HepG2 (cell line): ENCODE measurements around the gene RNF5. TPM values are rescaled to one million over a fixed set of nuclear protein-coding genes. Genes with fewer than 3 reads are reported as not detected.

Experiments
- ARNT2 ChIP-seq: sonication (generic); formaldehyde crosslinking; IDR thresholded peaks from 2 replicates; pipeline ENCODE4 v1.8.0; 2022; ENCODE audit warnings: mild to moderate bottlenecking, low read depth, missing genetic modification reagents, moderate library complexity
- ARNTL ChIP-seq: sonication (generic); formaldehyde crosslinking; IDR thresholded peaks from 2 replicates; pipeline ENCODE4 v1.4.0; 2020; ENCODE audit warnings: mild to moderate bottlenecking, missing genetic modification reagents
- GABPA ChIP-seq, 2 experiments: IDR thresholded peaks; 2 replicates each; pipeline ENCODE4 v1.6.1; 2011 to 2016; ENCODE audit warnings: low read depth in 2 of 2, low read length in 1 of 2, missing biosample characterization in 1 of 2, missing genetic modification characterization in 1 of 2
- GABPB1 ChIP-seq: IDR thresholded peaks from 2 replicates; pipeline ENCODE4 v1.6.1; 2016; ENCODE audit warnings: mild to moderate bottlenecking, missing genetic modification reagents, moderate library complexity, missing compliant biosample characterization
- HDAC2 ChIP-seq: sonication (generic); formaldehyde crosslinking; IDR thresholded peaks from 2 replicates; pipeline ENCODE4 v1.4.0; 2020; ENCODE audit warnings: missing genetic modification reagents
- NBN ChIP-seq: fragments of 450-650 bp; conservative IDR thresholded peaks from 2 replicates; pipeline ENCODE4 v1.6.1; 2017
- RNF219 ChIP-seq: sonication (generic); formaldehyde crosslinking; IDR thresholded peaks from 2 replicates; pipeline ENCODE4 v1.5.0; 2020; ENCODE audit warnings: mild to moderate bottlenecking, missing genetic modification reagents
- SATB2 ChIP-seq: sonication (generic); formaldehyde crosslinking; IDR thresholded peaks from 2 replicates; pipeline ENCODE4 v1.5.0; 2020; ENCODE audit warnings: missing genetic modification reagents
- SNAPC2 ChIP-seq: sonication (generic); formaldehyde crosslinking; IDR thresholded peaks from 2 replicates; pipeline ENCODE4 v1.8.1; 2022; ENCODE audit warnings: mild to moderate bottlenecking, missing genetic modification reagents
- SP4 ChIP-seq: sonication (generic); formaldehyde crosslinking; IDR thresholded peaks from 2 replicates; pipeline ENCODE4 v1.8.1; 2023; ENCODE audit warnings: mild to moderate bottlenecking, missing genetic modification reagents
- U2AF2 ChIP-seq: fragments of 200-400 bp; formaldehyde crosslinking; IDR thresholded peaks from 2 replicates; pipeline ENCODE4 v1.6.1; 2017; ENCODE audit warnings: low read depth, mild to moderate bottlenecking, low read length
- ZBTB8A ChIP-seq: sonication (generic); formaldehyde crosslinking; IDR thresholded peaks from 2 replicates; pipeline ENCODE4 v1.4.0; 2020; ENCODE audit warnings: mild to moderate bottlenecking, low read depth, missing genetic modification reagents, borderline replicate concordance
- ZFP36L2 ChIP-seq: sonication (generic); formaldehyde crosslinking; IDR thresholded peaks from 2 replicates; pipeline ENCODE4 v1.4.0; 2020; ENCODE audit warnings: missing genetic modification reagents
- ZKSCAN8 ChIP-seq: IDR thresholded peaks from 2 replicates; pipeline ENCODE4 v1.6.1; 2016; ENCODE audit warnings: borderline replicate concordance, missing genetic modification reagents, missing compliant biosample characterization
- ZMYM2 ChIP-seq: sonication (generic); formaldehyde crosslinking; IDR thresholded peaks from 2 replicates; pipeline ENCODE4 v1.8.0; 2022; ENCODE audit warnings: mild to moderate bottlenecking, missing genetic modification reagents
- ZNF224 ChIP-seq: sonication (generic); formaldehyde crosslinking; IDR thresholded peaks from 2 replicates; pipeline ENCODE4 v1.5.0; 2020; ENCODE audit warnings: mild to moderate bottlenecking, missing genetic modification reagents
- ZNF256 ChIP-seq: sonication (generic); formaldehyde crosslinking; conservative IDR thresholded peaks from 2 replicates; pipeline ENCODE4 v1.4.0; 2020; ENCODE audit warnings: missing genetic modification reagents
- ZNF292 ChIP-seq: sonication (generic); formaldehyde crosslinking; IDR thresholded peaks from 2 replicates; pipeline ENCODE4 v1.8.1; 2022; ENCODE audit warnings: mild to moderate bottlenecking, low read depth, missing genetic modification reagents, borderline replicate concordance
- ZSCAN12 ChIP-seq: sonication (generic); formaldehyde crosslinking; IDR thresholded peaks from 2 replicates; pipeline ENCODE4 v1.9.0; 2021; ENCODE audit warnings: mild to moderate bottlenecking, missing genetic modification reagents
- ZSCAN31 ChIP-seq: sonication (generic); formaldehyde crosslinking; IDR thresholded peaks from 2 replicates; pipeline ENCODE4 v1.5.0; 2020; ENCODE audit warnings: low read depth, mild to moderate bottlenecking, missing genetic modification reagents
- polyA plus RNA-seq, 8 experiments: library from polyadenylated mRNA; depleted of rRNA in 3 of 8; stranded (reverse) in 7 of 8; unstranded in 1 of 8; fragments of >200 nt; fragmentation: Illumina TruSeq in 4 of 8; extraction: Trizol in 4 of 8; gene quantifications; 2 replicates each; pipeline versions ENCODE4 v1.2.1 to v1.2.3, GENCODE V29; 2011 to 2016; ENCODE audit warnings: low read depth in 4 of 8, missing spikeins in 1 of 8, mixed read lengths in 1 of 8; ENCODE audit not compliant: insufficient read depth in 1 of 8
- total RNA-seq, 5 experiments: library from RNA; depleted of rRNA; stranded (reverse); fragments of >200 nt; fragmentation: Illumina TruSeq; extraction: Trizol; gene quantifications; 2 replicates each; pipeline ENCODE4 v1.2.3, GENCODE V29; 2016; ENCODE audit warnings: low read depth in 1 of 5
- TF ChIP-seq, protein P1 (sequence below): sonication (generic); formaldehyde crosslinking; IDR thresholded peaks from 2 replicates; pipeline ENCODE4 v1.4.0; 2020; ENCODE audit warnings: missing genetic modification reagents, mild to moderate bottlenecking, borderline replicate concordance
- TF ChIP-seq, protein P2 (sequence below): sonication (generic); formaldehyde crosslinking; IDR thresholded peaks from 2 replicates; pipeline ENCODE4 v1.4.0; 2020; ENCODE audit warnings: mild to moderate bottlenecking, missing genetic modification reagents
- TF ChIP-seq, protein P3 (sequence below): sonication (generic); formaldehyde crosslinking; IDR thresholded peaks from 2 replicates; pipeline ENCODE4 v1.4.0; 2020; ENCODE audit warnings: mild to moderate bottlenecking, missing genetic modification reagents

The RNF5 gene
- total and polyA plus RNA-seq, 2 of the 13 experiments (the other 11 are each of a cell fraction or from before 2014, with no cell fraction given), result 98.0 to 131 TPM

- TF ChIP-seq, protein P1, sequence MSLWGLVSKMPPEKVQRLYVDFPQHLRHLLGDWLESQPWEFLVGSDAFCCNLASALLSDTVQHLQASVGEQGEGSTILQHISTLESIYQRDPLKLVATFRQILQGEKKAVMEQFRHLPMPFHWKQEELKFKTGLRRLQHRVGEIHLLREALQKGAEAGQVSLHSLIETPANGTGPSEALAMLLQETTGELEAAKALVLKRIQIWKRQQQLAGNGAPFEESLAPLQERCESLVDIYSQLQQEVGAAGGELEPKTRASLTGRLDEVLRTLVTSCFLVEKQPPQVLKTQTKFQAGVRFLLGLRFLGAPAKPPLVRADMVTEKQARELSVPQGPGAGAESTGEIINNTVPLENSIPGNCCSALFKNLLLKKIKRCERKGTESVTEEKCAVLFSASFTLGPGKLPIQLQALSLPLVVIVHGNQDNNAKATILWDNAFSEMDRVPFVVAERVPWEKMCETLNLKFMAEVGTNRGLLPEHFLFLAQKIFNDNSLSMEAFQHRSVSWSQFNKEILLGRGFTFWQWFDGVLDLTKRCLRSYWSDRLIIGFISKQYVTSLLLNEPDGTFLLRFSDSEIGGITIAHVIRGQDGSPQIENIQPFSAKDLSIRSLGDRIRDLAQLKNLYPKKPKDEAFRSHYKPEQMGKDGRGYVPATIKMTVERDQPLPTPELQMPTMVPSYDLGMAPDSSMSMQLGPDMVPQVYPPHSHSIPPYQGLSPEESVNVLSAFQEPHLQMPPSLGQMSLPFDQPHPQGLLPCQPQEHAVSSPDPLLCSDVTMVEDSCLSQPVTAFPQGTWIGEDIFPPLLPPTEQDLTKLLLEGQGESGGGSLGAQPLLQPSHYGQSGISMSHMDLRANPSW, result peak; percentile 73; the same call in 1 of the 2 replicates
- peak; percentile 55; the same call in 1 of the 2 replicates for TF ChIP-seq ZKSCAN8 (CRISPR knock-in tag)
- no peak for TF ChIP-seq ZNF292 (CRISPR knock-in tag)
- peak; percentile 27 for TF ChIP-seq ZNF224
- peak; percentile 72 for TF ChIP-seq SATB2 (CRISPR knock-in tag)
- peak; percentile 74 for TF ChIP-seq ARNTL (CRISPR knock-in tag)
- TF ChIP-seq GABPA (IDR thresholded peaks at IDR 0.05; ENCODE audit: low read depth, low read length), result peak; percentile 74
- peak; percentile 95 for TF ChIP-seq GABPA (CRISPR knock-in tag; IDR thresholded peaks at IDR 0.05; ENCODE audit: low read depth)
- TF ChIP-seq RNF219 (CRISPR knock-in tag), result no peak
- TF ChIP-seq ZNF256 (CRISPR knock-in tag), result peak; percentile 78
- TF ChIP-seq GABPB1, result peak; percentile 94
- no peak for TF ChIP-seq ZMYM2 (CRISPR knock-in tag)
- peak; percentile 71 for TF ChIP-seq SNAPC2 (CRISPR knock-in tag)
- peak; percentile 79 for TF ChIP-seq HDAC2
- TF ChIP-seq U2AF2, result no peak
- TF ChIP-seq ZFP36L2, result no peak; the same call in 1 of the 2 replicates
- TF ChIP-seq ARNT2 (CRISPR knock-in tag), result peak; percentile 35
- TF ChIP-seq NBN, result no peak
- 0 out of 2 replicates have a peak, but pooled peaks have one; percentile 25 for TF ChIP-seq ZSCAN31
- TF ChIP-seq, protein P2, sequence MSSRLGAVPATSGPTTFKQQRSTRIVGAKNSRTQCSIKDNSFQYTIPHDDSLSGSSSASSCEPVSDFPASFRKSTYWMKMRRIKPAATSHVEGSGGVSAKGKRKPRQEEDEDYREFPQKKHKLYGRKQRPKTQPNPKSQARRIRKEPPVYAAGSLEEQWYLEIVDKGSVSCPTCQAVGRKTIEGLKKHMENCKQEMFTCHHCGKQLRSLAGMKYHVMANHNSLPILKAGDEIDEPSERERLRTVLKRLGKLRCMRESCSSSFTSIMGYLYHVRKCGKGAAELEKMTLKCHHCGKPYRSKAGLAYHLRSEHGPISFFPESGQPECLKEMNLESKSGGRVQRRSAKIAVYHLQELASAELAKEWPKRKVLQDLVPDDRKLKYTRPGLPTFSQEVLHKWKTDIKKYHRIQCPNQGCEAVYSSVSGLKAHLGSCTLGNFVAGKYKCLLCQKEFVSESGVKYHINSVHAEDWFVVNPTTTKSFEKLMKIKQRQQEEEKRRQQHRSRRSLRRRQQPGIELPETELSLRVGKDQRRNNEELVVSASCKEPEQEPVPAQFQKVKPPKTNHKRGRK (CRISPR knock-in tag), result 0 out of 2 replicates have a peak, but pooled peaks have one; percentile 61
- peak; percentile 93; the same call in 1 of the 2 replicates for TF ChIP-seq ZBTB8A (CRISPR knock-in tag)
- TF ChIP-seq ZSCAN12 (CRISPR knock-in tag), result no peak
- peak; percentile 84 for TF ChIP-seq SP4 (CRISPR knock-in tag)
- TF ChIP-seq, protein P3, sequence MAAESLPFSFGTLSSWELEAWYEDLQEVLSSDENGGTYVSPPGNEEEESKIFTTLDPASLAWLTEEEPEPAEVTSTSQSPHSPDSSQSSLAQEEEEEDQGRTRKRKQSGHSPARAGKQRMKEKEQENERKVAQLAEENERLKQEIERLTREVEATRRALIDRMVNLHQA (CRISPR knock-in tag), result no peak
Measured at GRCh38 chr6:32153564-32154513, 24.4 kb upstream of the RNF5 start, which contains the start of gene PPT2 (continued).
